ENCODE measurements around the gene ZFPL1. TPM values are rescaled to one million over a fixed set of nuclear protein-coding genes. Genes with fewer than 3 reads are reported as not detected.
A peak's percentile ranks its signal among the peaks of the same experiment; 100 is the strongest.

ZFPL1 gene
- total and polyA plus RNA-seq, 9 of the 15 experiments (the other 6 are each of a cell fraction or from before 2014, with no cell fraction given) = 3.7 to 37.5 (median 22.7) TPM

GRCh38 chr11:65040847-65041622 is 43.0 kb upstream of the ZFPL1 start, which contains the start of gene SAC3D1 (continued):
- TF ChIP-seq, protein P1, sequence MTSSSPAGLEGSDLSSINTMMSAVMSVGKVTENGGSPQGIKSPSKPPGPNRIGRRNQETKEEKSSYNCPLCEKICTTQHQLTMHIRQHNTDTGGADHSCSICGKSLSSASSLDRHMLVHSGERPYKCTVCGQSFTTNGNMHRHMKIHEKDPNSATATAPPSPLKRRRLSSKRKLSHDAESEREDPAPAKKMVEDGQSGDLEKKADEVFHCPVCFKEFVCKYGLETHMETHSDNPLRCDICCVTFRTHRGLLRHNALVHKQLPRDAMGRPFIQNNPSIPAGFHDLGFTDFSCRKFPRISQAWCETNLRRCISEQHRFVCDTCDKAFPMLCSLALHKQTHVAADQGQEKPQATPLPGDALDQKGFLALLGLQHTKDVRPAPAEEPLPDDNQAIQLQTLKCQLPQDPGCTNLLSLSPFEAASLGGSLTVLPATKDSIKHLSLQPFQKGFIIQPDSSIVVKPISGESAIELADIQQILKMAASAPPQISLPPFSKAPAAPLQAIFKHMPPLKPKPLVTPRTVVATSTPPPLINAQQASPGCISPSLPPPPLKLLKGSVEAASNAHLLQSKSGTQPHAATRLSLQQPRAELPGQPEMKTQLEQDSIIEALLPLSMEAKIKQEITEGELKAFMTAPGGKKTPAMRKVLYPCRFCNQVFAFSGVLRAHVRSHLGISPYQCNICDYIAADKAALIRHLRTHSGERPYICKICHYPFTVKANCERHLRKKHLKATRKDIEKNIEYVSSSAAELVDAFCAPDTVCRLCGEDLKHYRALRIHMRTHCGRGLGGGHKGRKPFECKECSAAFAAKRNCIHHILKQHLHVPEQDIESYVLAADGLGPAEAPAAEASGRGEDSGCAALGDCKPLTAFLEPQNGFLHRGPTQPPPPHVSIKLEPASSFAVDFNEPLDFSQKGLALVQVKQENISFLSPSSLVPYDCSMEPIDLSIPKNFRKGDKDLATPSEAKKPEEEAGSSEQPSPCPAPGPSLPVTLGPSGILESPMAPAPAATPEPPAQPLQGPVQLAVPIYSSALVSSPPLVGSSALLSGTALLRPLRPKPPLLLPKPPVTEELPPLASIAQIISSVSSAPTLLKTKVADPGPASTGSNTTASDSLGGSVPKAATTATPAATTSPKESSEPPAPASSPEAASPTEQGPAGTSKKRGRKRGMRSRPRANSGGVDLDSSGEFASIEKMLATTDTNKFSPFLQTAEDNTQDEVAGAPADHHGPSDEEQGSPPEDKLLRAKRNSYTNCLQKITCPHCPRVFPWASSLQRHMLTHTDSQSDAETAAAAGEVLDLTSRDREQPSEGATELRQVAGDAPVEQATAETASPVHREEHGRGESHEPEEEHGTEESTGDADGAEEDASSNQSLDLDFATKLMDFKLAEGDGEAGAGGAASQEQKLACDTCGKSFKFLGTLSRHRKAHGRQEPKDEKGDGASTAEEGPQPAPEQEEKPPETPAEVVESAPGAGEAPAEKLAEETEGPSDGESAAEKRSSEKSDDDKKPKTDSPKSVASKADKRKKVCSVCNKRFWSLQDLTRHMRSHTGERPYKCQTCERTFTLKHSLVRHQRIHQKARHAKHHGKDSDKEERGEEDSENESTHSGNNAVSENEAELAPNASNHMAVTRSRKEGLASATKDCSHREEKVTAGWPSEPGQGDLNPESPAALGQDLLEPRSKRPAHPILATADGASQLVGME (CRISPR knock-in tag; IDR thresholded peaks at IDR 0.05) = no peak
- TF ChIP-seq BCOR (IDR thresholded peaks at IDR 0.05) (no peak), ZSCAN29 (IDR thresholded peaks at IDR 0.05) (peak; percentile 42; the same call in 1 of the 2 replicates), ZNF282 (CRISPR knock-in tag; IDR thresholded peaks at IDR 0.05) (0 out of 2 replicates have a peak, but pooled peaks have one; percentile 80), ZNF398 (CRISPR knock-in tag; IDR thresholded peaks at IDR 0.05) (no peak), ARID4B (CRISPR knock-in tag; IDR thresholded peaks at IDR 0.05) (peak; percentile 76; the same call in 1 of the 2 replicates), GATAD2B (IDR thresholded peaks at IDR 0.05; ENCODE audit: borderline replicate concordance) (no peak), ESRRA (IDR thresholded peaks at IDR 0.05; ENCODE audit: borderline replicate concordance, low read depth) (peak; percentile 80), ZNF507 (tag; conservative IDR thresholded peaks at IDR 0.05) (no peak), RFX7 (CRISPR knock-in tag; IDR thresholded peaks at IDR 0.05) (no peak), CCNT2 (IDR thresholded peaks at IDR 0.05; ENCODE audit: borderline replicate concordance, extremely low read depth, insufficient read length, low read depth, low read length) (peak; percentile 12), NFXL1 (CRISPR knock-in tag; IDR thresholded peaks at IDR 0.05) (no peak), ZNF77 (CRISPR knock-in tag; IDR thresholded peaks at IDR 0.05) (no peak)
- TF ChIP-seq, protein P2, sequence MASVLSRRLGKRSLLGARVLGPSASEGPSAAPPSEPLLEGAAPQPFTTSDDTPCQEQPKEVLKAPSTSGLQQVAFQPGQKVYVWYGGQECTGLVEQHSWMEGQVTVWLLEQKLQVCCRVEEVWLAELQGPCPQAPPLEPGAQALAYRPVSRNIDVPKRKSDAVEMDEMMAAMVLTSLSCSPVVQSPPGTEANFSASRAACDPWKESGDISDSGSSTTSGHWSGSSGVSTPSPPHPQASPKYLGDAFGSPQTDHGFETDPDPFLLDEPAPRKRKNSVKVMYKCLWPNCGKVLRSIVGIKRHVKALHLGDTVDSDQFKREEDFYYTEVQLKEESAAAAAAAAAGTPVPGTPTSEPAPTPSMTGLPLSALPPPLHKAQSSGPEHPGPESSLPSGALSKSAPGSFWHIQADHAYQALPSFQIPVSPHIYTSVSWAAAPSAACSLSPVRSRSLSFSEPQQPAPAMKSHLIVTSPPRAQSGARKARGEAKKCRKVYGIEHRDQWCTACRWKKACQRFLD (CRISPR knock-in tag; IDR thresholded peaks at IDR 0.05) = 0 out of 2 replicates have a peak, but pooled peaks have one; percentile 70

All from K562 (cell line).